Ascending aorta (tissue), 2 donors: ENCODE measurements around the gene ZNF557. TPM values are rescaled to one million over a fixed set of nuclear protein-coding genes. Genes with fewer than 3 reads are reported as not detected.

Experiments
- DNase-seq, 2 donors: peaks; one replicate each; pipeline ENCODE4 v3.0.0-alpha.2; 2019; ENCODE audit warnings: low spot score in 2 of 2
- H3K27ac ChIP-seq, 2 donors: fragments of 200-600 bp; sonication (generic); one replicate each; pipeline ENCODE4 v1.5.1; 2016 to 2017; ENCODE audit warnings: mild to moderate bottlenecking in 1 of 2
- H3K27me3 ChIP-seq: fragments of 200-600 bp; sonication (generic); one replicate; pipeline ENCODE4 v1.5.1; 2017
- H3K36me3 ChIP-seq, 2 donors: fragments of 200-600 bp; sonication (generic); one replicate each; pipeline ENCODE4 v1.5.1; 2016
- H3K4me1 ChIP-seq, 2 donors: fragments of 200-600 bp; sonication (generic); one replicate each; pipeline ENCODE4 v1.5.1; 2016 to 2017; ENCODE audit warnings: mild to moderate bottlenecking in 1 of 2
- H3K4me3 ChIP-seq, 2 donors: fragments of 200-600 bp; sonication (generic); one replicate each; pipeline ENCODE4 v1.5.1; 2016 to 2017; ENCODE audit warnings: mild to moderate bottlenecking in 1 of 2
- H3K9me3 ChIP-seq, 2 donors: fragments of 200-600 bp; sonication (generic); one replicate each; pipeline ENCODE4 v1.5.1; 2016
- intact Hi-C: fragments of 100-400 bp; cut with DNase I; formaldehyde crosslinking; loops from one replicate; pipeline ENCODE4 v1.15.1; 2023
- total RNA-seq: library from RNA; depleted of rRNA; stranded (reverse); fragments of >200 nt; gene quantifications from one replicate; pipeline ENCODE4 v1.1.0, GENCODE V29; 2016
- TF ChIP-seq, protein P1 (sequence below), 3 experiments: fragments of 200-600 bp in 2 of 3; fragments of 450-650 bp in 1 of 3; sonication (generic) in 2 of 3; IDR thresholded peaks; one replicate each; pipeline ENCODE4 v1.5.1; 2016 to 2019; ENCODE audit warnings: antibody characterized with exemption in 3 of 3, mild to moderate bottlenecking in 1 of 3, moderate library complexity in 1 of 3

The ZNF557 gene
- total RNA-seq, 1 donor from 2014 or later, result 0.75 TPM

DNA sequence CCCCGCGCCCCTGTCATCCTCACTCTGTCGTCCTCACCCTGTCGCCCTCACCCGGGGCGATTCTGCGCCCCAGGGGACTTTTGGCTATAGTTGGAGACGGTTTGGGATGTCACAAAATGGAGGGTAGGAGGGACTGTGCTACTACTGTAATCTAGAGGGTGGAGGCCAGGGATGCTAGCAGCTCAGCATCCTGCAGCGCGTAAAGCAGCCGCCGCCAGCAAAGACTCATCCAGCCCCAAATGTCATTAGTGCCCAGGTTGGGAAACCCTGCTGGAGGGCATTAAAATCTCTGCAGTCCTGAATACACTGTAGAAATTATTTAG is 362 bp downstream of the ZNF557 start:
- Histone ChIP-seq H3K4me1 (peaks cover 0 to 6% of the 10 kb centered on the region in 2 donors), H3K27ac (peak overlapping the region; percentile 52 to 69), H3K36me3 (peaks cover 37 to 39% of the 10 kb centered on the region in 2 donors), H3K27me3 (no peaks in the 10 kb centered on the region), H3K9me3 (peaks cover 0 to 1% of the 10 kb centered on the region in 2 donors), H3K4me3 (peak overlapping the region; percentile 74 to 83)
- DNase-seq, result no peak
- intact Hi-C loops, result loop anchor here (1.0 kb wide), 1 partner anchor 29 kb away; no protein-coding TSS in a partner anchor
- TF ChIP-seq, protein P1, sequence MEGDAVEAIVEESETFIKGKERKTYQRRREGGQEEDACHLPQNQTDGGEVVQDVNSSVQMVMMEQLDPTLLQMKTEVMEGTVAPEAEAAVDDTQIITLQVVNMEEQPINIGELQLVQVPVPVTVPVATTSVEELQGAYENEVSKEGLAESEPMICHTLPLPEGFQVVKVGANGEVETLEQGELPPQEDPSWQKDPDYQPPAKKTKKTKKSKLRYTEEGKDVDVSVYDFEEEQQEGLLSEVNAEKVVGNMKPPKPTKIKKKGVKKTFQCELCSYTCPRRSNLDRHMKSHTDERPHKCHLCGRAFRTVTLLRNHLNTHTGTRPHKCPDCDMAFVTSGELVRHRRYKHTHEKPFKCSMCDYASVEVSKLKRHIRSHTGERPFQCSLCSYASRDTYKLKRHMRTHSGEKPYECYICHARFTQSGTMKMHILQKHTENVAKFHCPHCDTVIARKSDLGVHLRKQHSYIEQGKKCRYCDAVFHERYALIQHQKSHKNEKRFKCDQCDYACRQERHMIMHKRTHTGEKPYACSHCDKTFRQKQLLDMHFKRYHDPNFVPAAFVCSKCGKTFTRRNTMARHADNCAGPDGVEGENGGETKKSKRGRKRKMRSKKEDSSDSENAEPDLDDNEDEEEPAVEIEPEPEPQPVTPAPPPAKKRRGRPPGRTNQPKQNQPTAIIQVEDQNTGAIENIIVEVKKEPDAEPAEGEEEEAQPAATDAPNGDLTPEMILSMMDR (IDR thresholded peaks at IDR 0.05), result no peak

DNA sequence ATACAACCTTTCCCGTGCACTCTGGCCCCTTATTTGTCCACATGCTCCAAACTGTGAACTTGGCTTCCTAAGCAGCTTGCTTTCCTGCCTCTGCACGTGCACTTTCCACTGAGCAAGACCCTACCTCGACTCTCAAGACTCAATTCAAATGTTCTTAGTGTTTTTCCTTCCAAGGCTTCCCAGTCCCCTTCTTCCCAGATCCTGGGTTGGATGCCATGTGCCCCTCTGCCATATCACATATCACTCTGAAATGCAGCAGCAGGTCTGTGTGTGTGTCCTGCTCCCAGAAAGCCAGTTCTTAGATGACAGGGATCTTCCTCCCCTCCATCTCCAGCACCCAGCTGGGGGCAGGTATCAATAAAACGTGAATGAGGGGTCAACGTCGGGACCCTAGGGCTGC is 3.0 kb downstream of the ZNF557 start:
- Histone ChIP-seq H3K9me3 (peaks cover 15 to 28% of the 10 kb centered on the region in 2 donors), H3K4me1 (peaks cover 0 to 6% of the 10 kb centered on the region in 2 donors), H3K27me3 (no peaks in the 10 kb centered on the region), H3K27ac (no peak overlapping the region), H3K36me3 (peaks cover 64 to 65% of the 10 kb centered on the region in 2 donors), H3K4me3 (no peak overlapping the region)
- TF ChIP-seq, protein P1 (IDR thresholded peaks at IDR 0.05), result no peak
- no peak for DNase-seq
- intact Hi-C loops, result no loop called here

DNA sequence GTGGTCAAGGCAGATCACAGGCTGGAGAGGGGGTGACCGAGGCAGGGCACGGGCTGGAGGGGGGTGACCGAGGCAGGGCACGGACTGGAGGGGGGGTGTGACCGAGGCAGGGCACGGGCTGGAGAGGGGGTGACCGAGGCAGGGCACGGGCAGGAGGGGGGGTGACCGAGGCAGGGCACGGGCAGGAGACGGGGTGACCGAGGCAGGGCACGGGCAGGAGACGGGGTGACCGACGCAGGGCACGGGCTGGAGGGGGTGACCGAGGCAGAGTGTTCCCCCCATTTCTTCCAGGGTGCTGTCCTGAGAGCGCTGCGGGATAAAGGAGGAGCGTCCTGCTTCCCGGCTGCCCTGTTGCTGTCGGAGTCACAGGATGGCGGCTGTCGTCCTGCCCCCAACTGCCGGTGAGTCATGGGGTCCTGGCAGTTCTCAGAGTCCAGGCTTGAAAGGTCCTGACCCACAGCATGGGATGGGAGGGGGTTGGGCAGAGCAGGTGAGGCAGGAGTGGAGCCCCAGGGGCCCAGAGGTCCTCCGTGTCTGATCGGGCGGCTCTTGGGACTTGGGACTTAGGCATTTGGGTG is 5.3 kb downstream of the ZNF557 start:
- DNase-seq, result no peak
- peaks cover 86 to 88% of the 10 kb centered on the region in 2 donors for H3K36me3 ChIP-seq
- no peaks in the 10 kb centered on the region for H3K27me3 ChIP-seq
- peaks cover 38 to 51% of the 10 kb centered on the region in 2 donors for H3K9me3 ChIP-seq
- no peak overlapping the region for H3K4me3 ChIP-seq
- intact Hi-C loops, result no loop called here
- H3K27ac ChIP-seq, result no peak overlapping the region
- TF ChIP-seq, protein P1 (IDR thresholded peaks at IDR 0.05), result no peak
- H3K4me1 ChIP-seq, result peaks cover 0 to 6% of the 10 kb centered on the region in 2 donors

DNA sequence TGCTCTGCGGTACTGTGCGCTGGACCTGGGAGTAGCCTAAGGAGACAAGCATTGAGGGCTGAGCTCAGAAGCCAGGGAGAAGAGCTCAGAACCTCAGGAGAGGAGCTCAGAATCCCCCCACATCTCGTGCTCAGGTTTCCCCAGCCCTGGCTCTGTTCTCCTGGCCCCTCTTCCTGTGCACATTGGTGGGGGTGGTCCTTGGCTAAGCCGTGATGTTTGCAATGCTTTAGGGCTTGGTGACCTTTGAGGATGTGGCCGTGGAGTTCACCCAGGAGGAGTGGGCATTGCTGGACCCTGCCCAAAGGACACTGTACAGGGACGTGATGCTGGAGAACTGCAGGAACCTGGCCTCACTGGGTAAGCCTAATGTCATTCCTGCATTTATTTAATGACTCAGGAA is 6.6 kb downstream of the ZNF557 start:
- intact Hi-C loops, result no loop called here
- Histone ChIP-seq H3K27me3 (no peaks in the 10 kb centered on the region), H3K9me3 (peaks cover 51 to 64% of the 10 kb centered on the region in 2 donors), H3K36me3 (peaks cover 96 to 97% of the 10 kb centered on the region in 2 donors), H3K4me1 (no peaks in the 10 kb centered on the region), H3K4me3 (no peak overlapping the region), H3K27ac (no peak overlapping the region)
- TF ChIP-seq, protein P1 (IDR thresholded peaks at IDR 0.05), result no peak
- DNase-seq, result no peak

DNA sequence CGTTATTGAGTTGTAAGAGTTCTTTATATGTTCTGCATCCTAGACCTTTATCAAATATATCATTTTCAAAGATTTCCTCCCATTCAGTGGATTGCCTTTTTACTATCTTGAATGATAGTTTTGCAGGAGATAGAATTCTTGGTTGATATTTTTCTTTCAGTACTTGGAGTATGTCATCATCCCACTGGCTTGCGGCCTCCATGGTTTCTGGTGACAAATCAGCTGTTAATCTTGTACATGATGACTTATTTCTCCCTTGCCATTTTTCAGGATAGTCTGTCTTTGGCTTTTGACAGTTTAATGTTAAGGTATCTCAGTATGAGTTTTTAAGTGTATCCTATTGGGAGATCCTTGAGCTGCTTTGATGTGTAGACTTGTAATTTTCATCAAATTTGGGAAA is 8.5 kb downstream of the ZNF557 start:
- Histone ChIP-seq H3K36me3 (peaks cover 100% of the 10 kb centered on the region in 2 donors), H3K9me3 (peaks cover 69 to 83% of the 10 kb centered on the region in 2 donors), H3K4me3 (no peak overlapping the region), H3K4me1 (no peaks in the 10 kb centered on the region), H3K27ac (no peak overlapping the region), H3K27me3 (no peaks in the 10 kb centered on the region)
- TF ChIP-seq, protein P1 (IDR thresholded peaks at IDR 0.05), result no peak
- DNase-seq, result no peak
- intact Hi-C loops, result no loop called here
